MM.1S (cell line): ENCODE results near the gene CHST3.

Experiments used
- EZH2phosphoT487 ChIP-seq: fragments of 300-600 bp; sonication (generic); IDR thresholded peaks from 2 replicates; pipeline ENCODE4 v1.6.1; 2018; ENCODE audit warnings: antibody characterized with exemption, low read length
- TF ChIP-seq, protein P1 (sequence below): fragments of 300-600 bp; sonication (generic); IDR thresholded peaks from 2 replicates; pipeline ENCODE4 v1.5.1; 2016; ENCODE audit warnings: antibody characterized with exemption, low read length, mixed read lengths

DNA sequence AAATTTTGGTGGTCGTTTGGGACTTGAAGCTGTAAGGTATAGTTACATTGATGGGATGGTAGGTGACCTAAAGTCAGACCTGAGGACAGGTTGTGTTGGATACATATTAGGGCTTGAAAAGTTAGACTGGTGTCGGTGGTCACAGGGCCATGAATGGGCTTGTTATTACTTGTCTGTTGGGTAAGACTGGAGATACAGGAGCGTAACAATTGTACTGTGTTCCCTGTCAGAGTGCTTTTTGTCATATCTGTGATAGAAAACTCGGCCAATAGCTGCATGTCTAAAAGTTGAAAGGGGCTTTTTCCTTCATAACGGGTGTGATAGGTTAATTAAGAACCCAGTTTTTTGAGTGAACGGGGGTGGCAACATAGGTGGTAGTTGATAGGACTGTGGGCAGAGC is 13.5 kb upstream of the CHST3 start:
- TF ChIP-seq, protein P1, sequence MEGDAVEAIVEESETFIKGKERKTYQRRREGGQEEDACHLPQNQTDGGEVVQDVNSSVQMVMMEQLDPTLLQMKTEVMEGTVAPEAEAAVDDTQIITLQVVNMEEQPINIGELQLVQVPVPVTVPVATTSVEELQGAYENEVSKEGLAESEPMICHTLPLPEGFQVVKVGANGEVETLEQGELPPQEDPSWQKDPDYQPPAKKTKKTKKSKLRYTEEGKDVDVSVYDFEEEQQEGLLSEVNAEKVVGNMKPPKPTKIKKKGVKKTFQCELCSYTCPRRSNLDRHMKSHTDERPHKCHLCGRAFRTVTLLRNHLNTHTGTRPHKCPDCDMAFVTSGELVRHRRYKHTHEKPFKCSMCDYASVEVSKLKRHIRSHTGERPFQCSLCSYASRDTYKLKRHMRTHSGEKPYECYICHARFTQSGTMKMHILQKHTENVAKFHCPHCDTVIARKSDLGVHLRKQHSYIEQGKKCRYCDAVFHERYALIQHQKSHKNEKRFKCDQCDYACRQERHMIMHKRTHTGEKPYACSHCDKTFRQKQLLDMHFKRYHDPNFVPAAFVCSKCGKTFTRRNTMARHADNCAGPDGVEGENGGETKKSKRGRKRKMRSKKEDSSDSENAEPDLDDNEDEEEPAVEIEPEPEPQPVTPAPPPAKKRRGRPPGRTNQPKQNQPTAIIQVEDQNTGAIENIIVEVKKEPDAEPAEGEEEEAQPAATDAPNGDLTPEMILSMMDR, result no peak
- TF ChIP-seq EZH2phosphoT487, result no peak
